ENCODE data around the gene WDFY4.

- TF ChIP-seq CTCF (IDR thresholded peaks at IDR 0.05) (no peak), EZH2phosphoT487 (IDR thresholded peaks at IDR 0.05) (no peak), EZH2 (IDR thresholded peaks at IDR 0.05) (no peak)
Measured at GRCh38 chr10:48882881-48883280, 198.2 kb downstream of the WDFY4 start.
